A549 treated with DMSO at 1 μM for 4 hours (cell line): ENCODE data around the gene MYH15. TPM values are rescaled to one million over a fixed set of nuclear protein-coding genes. Genes with fewer than 3 reads are reported as not detected.

Experiments
- total RNA-seq: library from RNA; stranded (reverse); fragments of 200-300 nt; extraction: Qiagen RNA extraction; gene quantifications from 5 replicates; pipeline ENCODE4 v1.2.3, GENCODE V29; 2022; ENCODE audit warnings: low read depth

The MYH15 gene
- total RNA-seq: 0.24 to 0.32 TPM (median 0.31 TPM) in 5 replicates

DNA sequence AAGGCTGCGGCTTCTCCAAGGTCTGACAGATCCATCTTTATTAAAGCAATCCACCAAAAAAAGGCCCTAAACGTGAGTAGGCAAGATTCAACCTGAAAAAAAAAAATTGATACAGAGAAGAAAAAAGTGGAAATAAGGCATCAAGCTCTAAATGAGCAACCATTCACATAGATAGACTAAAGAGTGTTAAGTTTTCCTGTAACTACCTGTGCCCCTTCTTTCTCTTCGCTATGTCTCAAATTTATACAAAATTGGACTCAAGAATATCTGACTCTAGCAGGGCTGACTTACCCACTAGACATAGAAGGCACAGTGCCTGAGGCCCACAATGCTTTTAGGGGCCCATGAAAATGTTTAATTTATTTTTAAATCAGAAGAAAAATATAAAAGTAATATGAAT lies at the start of gene MYH15:
Gene MYH15, minus strand, starts transcription at position 101 of the 400 bp plus-strand sequence. Its CDS starts 66 bp downstream, at position 35.

Other genes starting within 250 kb of the MYH15 start
- gene HHLA2, start 214.0 kb downstream of the MYH15 start, total RNA-seq: 0.05 to 0.26 TPM (median 0.08 TPM) in 4 of 5 replicates, not detected in the other
- gene CIP2A, start 78.8 kb upstream of the MYH15 start, total RNA-seq: 15.7 to 28.4 TPM (median 24.7 TPM) in 5 replicates
- 3.7 to 5.8 TPM (median 5.4 TPM) in 5 replicates for gene DZIP3, start 79.1 kb upstream of the MYH15 start, total RNA-seq
- gene RETNLB, start 246.8 kb upstream of the MYH15 start, total RNA-seq: not detected in 5 replicates